Adipose tissue (tissue), 3 donors: Measurements from ENCODE around the gene CATSPER2. TPM values are rescaled to one million over a fixed set of nuclear protein-coding genes. Genes with fewer than 3 reads are reported as not detected.
"Not testable (repeated sequence)": the region's sequence is repeated elsewhere in the genome, so short reads cannot be mapped to it uniquely, and the experiment has no call there.

Experiments
- H3K27ac ChIP-seq: one replicate; pipeline ENCODE4 v1.5.1; 2013; ENCODE audit warnings: low read depth, low read length
- WGBS, 3 donors: extraction: QIAGEN DNeasy Blood & Tissue Kit; methylation state at CpG; one replicate each; pipeline ENCODE4 v1.1.7; 2013; 5-methylcytosine and 5-hydroxymethylcytosine counted together
- polyA plus RNA-seq, 3 donors: library from polyadenylated mRNA; stranded (reverse); fragments of 200-250 nt; gene quantifications; one replicate each; pipeline ENCODE4 v1.2.3, GENCODE V29; 2013
- donor health status: healthy with polysubstance abuse.
- donor health status: Bipolar disorder and iron deficiency.
- donor health status: healthy.

Gene CATSPER2
- polyA plus RNA-seq = 1 to 10 TPM; 1.0 to 2.1 (median 1.6) TPM

DNA sequence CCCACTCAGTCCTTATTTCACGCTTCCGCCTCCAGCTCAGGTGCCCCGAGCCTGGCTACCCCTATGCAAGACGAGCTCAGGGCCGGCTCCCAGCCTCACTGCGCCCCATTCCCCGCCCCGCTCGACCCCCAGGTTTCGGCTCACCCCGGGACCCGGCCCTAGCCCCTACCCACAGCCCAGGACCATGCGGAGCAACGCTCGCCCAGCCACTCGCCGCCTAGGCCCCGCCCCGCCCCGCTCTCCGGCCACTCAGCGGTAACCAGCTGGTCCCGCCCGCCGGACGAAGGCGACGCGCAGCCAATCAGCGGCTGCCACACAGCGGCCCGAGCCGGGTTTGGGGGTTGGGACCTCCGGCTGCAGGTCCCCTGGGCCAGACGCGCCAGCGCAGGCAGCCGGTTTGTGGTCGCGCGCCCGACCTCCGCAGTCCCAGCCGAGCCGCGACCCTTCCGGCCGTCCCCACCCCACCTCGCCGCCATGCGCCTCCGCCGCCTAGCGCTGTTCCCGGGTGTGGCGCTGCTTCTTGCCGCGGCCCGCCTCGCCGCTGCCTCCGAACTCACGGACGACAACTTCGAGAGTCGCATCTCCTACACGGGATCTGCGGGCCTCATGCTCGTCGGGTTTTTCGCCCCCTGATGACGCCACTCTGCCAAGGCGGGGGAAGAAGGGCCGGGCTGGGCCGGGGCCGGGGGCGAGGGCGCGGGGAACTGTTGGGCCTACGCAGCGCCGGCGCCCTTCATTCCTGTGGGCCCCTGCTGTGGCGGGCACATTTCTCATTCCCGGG lies at the start of gene CATSPER2:
Gene CATSPER2, minus strand, starts transcription at position 196 of the 781 bp plus-strand sequence. CDS start 783 bp downstream, outside the sequence.
- no peak within 1 kb of the TSS for H3K27ac ChIP-seq
- WGBS, 3 donors = 87 to 91% (median 88%) methylated on average over 63 to 85 of the region's 85 CpGs

GRCh38 chr15:43693148-43694022 lies 44.7 kb upstream of the CATSPER2 start, which contains the start of gene CKMT1A:
Gene CKMT1A (plus strand): TSS chr15:43693859. CDS start chr15:43694051, 192 bp downstream.
- not testable (repeated sequence) for H3K27ac ChIP-seq
- no CpG with 5 or more reads among the region's 43 CpGs for WGBS, 3 donors

DNA sequence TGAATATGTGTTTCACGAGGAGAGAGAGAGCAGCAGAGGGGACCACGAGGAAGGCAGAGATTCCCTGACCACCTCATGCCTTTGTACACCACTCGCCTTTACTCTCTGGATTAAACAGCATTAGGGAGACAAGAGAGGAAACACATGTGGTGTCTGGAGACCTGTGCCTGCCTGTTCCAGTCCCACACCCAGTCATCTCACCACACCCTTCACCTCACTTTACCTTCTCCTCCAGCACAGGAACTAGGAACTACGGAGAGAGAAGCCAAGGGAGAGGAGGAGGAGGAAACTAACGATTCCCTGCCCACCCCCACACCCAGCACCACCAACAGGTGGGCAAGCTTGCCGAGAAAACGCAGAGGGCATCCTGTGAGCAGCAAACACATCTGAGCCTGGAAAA lies 44.0 kb upstream of the CATSPER2 start:
- H3K27ac ChIP-seq = not testable (repeated sequence)
- WGBS, 3 donors = 0 to 38% methylated on average over 1 to 3 of the region's 7 CpGs; no CpG with 5 or more reads in 1 of the 3 donors

DNA sequence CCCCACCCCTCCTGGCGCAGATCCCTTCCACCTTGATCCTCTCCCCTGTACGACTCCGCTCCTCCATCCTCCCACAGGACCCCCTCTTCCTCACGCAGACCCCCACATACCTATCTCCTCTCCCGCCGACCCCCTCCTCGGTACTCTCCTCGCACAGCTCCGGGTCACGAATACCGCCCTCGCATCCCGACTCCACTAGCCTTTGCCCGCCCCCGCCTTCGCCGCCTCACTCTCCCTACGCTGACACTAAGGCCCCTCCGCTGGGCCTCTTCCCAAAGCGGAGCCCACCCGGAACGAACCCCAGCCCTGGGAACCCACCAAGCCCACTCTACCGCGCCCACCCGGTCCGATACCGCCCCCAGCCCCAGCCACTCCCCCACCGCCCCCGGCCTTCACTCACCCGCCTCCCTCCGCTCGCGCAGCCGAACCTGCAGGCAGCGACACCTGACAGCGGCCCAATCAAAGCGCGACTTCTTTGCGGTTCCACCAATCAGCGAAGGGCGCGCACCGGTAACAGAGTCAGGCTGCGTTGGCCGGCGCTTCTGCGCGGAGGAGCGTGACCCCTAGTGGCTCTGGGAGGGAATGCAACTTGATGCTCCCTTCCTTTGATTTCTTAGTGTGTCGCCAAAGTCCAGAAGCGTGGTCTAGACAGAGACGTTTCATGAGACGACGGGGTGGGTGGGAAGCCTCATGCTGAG lies 41.1 kb upstream of the CATSPER2 start:
- WGBS, 3 donors = no CpG with 5 or more reads among the region's 54 CpGs
- not testable (repeated sequence) for H3K27ac ChIP-seq

DNA sequence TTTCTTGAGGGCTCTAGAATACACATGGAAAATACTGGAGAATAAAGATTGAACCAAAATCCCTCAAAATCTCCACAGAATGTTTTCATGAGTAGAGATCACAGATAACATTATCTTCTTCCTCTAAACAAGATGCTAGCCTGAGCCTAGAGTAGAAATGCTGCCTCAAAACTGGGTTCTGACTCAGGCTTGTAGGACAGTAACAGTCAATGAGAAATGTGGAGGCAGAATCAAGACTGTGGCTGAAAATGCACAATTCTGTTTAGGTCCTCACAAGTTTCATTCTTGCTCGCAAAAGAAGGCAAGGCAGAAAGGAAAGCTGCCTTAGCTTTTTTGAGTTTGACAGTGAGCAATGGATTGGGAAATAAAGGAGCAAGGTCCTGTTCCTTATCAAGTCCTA lies 25.5 kb upstream of the CATSPER2 start:
- H3K27ac ChIP-seq = not testable (repeated sequence)
- WGBS, 3 donors = no CpG with 5 or more reads among the region's 1 CpG

GRCh38 chr15:43666177-43666576 lies 17.5 kb upstream of the CATSPER2 start:
- no CpG with 5 or more reads among the region's 1 CpG for WGBS, 3 donors
- not testable (repeated sequence) for H3K27ac ChIP-seq

DNA sequence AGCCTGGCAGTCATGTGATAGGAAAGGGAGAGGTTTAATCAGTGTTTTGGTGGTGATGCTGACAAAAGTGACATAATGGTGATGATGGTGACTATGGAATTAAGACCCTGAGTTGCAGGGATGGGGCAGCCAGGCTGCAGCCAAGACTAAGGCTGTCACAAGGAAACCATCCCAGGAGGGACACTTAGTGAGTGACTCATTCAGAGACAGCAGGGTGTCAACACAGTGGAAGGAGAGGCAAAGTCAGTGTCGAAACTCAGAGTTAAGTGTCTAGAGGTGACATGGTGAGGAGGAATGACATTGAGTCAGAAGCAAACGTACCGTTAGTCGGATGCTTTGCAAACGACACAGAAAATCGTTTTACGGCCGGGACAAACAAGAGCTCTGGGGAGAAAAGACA lies 14.7 kb upstream of the CATSPER2 start:
- no CpG with 5 or more reads among the region's 8 CpGs for WGBS, 3 donors
- not testable (repeated sequence) for H3K27ac ChIP-seq

DNA sequence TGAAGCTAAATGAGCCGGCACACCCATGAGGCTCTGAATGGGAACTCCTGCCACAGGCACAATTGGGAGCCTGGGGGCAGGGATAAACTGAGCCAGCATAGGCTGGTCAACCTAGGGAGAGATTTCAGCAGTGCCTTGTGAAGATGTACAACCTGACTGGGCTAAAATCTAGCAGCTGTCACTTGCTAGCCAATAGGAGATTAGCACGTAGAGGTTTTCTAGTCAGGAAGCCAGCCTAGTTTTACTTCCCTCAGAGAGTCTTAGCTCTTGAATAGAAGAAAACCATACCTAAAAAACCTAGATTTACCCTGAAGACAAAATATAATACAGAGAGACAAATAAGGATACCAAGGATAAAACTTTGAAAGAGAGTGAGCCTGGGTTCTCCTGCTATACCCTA lies 13.6 kb upstream of the CATSPER2 start:
- WGBS, 3 donors = 87 to 100% methylated on average over 1 of the region's 2 CpGs; no CpG with 5 or more reads in 1 of the 3 donors
- not testable (repeated sequence) for H3K27ac ChIP-seq

- WGBS, 3 donors = 100% methylated on average over 1 to 5 of the region's 10 CpGs
Observed at GRCh38 chr15:43659727-43660126, 11.1 kb upstream of the CATSPER2 start.

DNA sequence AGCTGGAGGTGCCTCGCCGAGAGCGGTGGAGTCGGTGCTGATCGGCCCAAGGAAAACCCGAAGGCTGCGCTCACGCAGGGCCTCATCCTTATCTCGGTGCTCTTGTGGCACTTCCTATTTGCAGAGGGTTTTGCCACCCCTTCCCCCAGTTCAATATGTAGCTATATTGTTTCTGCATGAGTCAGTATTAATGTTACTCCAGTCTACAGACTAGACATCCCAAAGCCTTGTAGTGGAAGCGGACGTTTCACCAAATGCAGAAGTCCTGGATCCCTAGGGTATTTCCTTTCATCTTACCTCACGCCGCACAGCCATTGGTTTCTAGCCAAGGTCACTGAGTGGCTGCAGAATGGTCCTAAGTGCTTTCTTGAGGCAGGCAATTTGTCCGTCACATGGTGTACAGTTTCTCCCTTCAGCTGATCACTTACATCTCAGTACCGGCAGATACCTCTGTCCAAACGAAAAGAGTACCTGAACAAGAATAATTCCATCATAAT lies 834 bp upstream of the CATSPER2 start:
- 89 to 98% (median 95%) methylated on average over 8 to 16 of the region's 16 CpGs for WGBS, 3 donors
- not testable (repeated sequence) for H3K27ac ChIP-seq

More at GRCh38 chr15:43659727-43660126, 11.1 kb upstream of the CATSPER2 start:
- H3K27ac ChIP-seq = not testable (repeated sequence)

DNA sequence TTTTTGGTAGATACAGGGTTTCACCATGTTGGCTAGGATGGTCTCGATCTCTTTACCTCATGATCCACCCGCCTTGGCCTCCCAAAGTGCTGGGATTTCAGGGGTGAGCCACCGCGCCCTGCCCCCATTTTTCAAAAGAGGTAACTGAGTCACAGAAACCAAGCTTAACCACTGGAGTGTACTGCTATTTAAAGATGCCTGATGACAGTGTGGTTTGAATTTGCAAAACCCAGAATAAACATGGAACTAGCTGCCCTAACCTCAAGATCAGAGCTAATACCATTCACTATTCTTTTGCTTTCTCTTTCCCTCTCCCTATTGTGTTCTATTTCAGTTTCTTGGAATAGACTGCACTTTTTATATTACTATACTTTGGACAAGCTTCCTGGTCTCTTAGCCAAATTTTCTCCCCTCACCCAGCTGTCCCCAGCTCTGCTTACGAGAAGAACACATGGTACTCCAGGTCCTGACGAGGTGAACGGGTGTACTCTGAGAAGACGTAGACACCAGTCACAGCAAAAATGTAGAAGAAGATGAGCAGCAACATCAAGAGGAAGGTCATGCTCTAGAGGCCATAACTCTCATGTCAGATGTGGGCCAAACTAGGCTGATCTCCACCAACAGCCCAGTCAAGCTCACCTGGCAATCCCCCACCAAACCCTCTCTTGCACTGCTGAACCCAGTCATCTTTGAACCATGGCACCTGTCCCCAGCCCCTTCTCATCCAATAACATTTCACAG lies 10.0 kb downstream of the CATSPER2 start:
- not testable (repeated sequence) for H3K27ac ChIP-seq
- 90 to 94% (median 92%) methylated on average over 8 of the region's 8 CpGs for WGBS, 3 donors

DNA sequence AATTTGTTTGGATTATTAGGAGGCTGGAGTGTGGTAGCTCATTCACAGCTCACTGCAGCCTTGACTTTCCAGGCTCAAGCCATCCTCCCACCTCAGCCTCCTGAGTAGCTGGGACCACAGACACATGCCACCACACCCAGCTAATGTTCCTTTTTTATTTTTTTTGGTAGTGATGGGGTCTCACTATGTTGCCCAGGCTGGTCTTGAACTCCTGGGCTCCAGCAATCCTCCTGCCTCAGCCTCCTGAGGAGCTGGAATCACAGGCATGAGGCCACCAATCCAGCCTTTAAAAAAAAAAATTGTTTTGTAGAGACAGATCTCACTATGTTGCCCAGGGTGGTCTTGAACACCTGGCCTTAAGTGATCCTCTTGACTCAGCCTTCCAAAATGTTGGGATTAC lies 21.7 kb downstream of the CATSPER2 start:
- H3K27ac ChIP-seq = not testable (repeated sequence)

DNA sequence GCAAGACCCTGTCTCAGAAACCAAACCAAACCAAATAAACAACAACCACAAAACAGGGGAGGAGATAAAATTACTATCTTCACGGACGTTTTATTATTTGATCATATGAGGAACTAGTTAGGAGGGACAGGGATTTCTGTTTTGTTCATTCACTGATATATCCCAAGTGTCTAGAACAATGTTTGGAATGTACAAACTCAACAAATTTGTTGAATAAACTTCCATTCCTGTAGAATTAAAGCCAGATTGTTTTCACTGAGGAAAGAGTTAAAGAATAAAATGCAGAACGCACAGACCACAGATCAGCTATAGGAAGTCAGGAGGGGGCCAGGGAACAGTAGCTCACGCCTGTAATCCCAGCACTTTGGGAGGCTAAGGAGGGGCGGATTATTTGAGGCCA lies 23.5 kb downstream of the CATSPER2 start:
- H3K27ac ChIP-seq = no peak overlapping the region
- 17 to 30% (median 19%) methylated on average over 5 of the region's 5 CpGs for WGBS, 3 donors

DNA sequence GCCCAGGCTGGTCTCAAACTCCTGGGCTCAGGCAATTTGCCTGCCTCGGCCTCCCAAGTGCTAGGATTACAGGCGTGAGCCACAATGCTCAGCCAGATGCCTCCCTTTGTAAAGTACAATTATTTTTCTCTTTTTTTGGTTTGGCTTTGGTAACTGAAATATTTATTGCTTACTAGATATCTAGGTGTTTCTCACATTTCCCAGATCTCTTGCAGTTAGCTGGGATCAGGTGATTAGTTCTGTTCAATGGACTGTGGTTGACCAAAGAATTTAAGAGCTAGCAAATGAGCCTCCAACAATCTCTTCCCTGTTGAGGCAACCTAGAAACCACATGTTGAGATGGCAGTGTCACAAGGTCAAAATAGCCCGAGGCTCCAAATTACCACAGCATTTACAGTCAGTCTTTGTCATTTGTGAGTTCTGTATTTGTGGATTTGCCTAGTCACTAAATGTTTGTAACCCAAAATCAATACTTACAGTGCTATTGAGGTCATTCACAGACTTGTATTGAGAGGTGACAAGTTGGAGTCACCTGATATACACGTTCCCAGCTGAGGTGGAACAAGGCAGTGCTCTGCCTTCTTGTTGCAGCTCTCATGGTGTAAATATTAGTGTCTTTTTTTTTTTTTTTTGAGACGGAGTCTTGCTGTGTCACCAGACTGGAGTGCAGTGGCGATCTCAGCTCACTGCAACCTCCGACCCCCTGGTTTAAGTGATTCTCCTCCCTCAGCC lies 26.4 kb downstream of the CATSPER2 start:
- WGBS, 3 donors = 68 to 80% (median 70%) methylated on average over 4 to 5 of the region's 7 CpGs
- not testable (repeated sequence) for H3K27ac ChIP-seq

DNA sequence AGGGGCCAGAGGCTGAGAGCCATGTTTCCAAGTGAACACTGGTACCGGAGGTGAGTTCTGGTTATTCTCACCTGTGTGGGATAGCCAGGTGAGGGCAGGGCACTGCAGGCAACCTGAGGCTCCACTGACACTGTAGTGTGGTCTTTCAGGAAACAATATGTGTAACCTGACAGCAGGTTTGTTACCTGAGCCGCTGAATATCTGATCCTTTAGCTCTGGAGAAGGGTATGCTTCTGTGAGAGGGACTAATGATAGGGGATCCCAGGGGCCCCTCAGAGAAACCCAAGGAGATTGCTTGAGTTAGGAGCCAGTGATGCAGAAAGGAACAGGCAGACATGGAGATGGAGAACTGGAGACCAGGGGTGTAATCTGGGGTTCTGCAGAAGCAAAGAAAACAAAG lies 29.9 kb downstream of the CATSPER2 start, which contains the start of gene STRC:
Gene STRC, minus strand, starts transcription at position 101 of the 400 bp plus-strand sequence. Its CDS starts 78 bp downstream, at position 23.
- no CpG with 5 or more reads among the region's 2 CpGs for WGBS, 3 donors
- not testable (repeated sequence) for H3K27ac ChIP-seq

DNA sequence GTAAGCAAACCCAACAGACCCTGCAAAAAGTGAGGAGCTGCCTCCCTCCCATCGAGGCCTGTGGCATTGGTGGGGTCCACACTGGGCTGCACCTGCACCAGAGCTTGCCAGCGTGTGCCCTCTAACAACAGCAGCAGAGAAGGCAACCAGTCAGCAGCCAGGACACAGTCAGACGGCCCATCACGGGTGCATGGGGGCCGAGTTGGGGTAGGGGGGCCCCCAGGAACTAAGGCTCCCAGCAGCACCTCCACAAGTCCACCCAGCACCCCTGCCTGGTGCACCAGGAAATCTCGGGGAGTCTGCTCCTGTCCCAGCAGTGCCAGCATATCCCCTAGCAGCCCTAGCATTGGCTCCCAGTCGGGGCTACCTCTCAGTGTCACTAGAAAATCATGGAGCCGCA lies 30.9 kb downstream of the CATSPER2 start:
- 52 to 77% (median 68%) methylated on average over 3 of the region's 8 CpGs for WGBS, 3 donors
- H3K27ac ChIP-seq = not testable (repeated sequence)

DNA sequence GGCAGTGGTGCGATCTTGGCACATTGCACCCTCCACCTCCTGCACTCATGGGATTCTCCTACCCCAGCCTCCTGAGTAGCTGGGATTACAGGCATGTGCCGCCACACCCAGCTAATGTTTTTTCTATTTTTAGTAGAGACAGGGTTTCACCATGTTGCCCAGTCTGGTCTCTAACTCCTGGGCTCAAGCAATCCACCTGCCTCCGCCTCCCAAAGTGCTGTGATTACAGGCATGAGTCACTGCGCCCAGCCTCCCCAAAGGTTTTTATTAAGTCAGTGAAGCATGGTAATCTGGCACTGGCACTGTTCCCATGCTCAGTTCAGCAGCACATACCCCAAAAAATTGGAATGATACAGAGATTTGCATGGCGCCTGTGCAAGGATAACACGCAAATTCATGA lies 46.4 kb downstream of the CATSPER2 start:
- not testable (repeated sequence) for H3K27ac ChIP-seq
- 86 to 91% (median 89%) methylated on average over 6 of the region's 6 CpGs for WGBS, 3 donors
